HG03175 (cell line): Measurements from ENCODE around the gene ELFN2.

ENCODE experiments used
- ATAC-seq: cut with Tn5 transposase; IDR thresholded peaks from one replicate; pipeline ENCODE4 v1.9.1; 2021; ENCODE audit warnings: mild to moderate bottlenecking, moderate library complexity; ENCODE audit not compliant: unreplicated experiment

Gene ELFN2

DNA sequence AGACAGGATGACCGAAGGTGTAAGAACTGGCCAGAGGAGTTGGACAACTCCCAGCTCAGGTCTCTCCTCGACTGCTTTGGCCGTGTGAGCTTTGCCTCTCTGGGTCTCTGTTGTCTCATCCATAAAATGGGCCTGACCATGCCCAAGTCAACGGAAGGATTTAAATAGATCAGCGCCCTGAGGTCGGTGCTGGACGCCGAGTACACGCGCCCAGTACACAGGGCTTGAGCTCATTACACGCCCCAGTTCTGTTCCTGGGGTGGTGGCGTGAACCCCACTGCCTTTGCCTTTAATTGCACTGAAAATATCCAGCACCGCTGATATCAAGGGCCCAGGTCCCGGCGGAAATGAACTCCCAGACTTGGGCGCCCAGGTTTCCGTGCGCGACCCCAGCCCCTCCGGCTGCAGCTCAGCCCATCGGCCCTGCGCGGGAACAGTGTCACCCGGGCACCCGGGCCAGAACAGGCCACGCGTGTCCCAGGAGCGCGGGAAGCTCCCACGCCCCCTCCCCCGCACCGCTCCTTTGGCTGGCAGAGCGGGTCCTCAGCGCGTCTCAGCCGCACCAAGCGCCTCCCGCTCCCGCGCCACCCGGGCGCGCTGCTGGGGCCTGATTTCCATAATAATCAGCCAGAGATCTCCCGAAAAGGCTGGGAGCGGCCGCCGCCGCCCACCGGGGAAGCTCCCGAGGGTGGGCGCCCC lies 102.8 kb downstream of the ELFN2 start:
- ATAC-seq = no peak

DNA sequence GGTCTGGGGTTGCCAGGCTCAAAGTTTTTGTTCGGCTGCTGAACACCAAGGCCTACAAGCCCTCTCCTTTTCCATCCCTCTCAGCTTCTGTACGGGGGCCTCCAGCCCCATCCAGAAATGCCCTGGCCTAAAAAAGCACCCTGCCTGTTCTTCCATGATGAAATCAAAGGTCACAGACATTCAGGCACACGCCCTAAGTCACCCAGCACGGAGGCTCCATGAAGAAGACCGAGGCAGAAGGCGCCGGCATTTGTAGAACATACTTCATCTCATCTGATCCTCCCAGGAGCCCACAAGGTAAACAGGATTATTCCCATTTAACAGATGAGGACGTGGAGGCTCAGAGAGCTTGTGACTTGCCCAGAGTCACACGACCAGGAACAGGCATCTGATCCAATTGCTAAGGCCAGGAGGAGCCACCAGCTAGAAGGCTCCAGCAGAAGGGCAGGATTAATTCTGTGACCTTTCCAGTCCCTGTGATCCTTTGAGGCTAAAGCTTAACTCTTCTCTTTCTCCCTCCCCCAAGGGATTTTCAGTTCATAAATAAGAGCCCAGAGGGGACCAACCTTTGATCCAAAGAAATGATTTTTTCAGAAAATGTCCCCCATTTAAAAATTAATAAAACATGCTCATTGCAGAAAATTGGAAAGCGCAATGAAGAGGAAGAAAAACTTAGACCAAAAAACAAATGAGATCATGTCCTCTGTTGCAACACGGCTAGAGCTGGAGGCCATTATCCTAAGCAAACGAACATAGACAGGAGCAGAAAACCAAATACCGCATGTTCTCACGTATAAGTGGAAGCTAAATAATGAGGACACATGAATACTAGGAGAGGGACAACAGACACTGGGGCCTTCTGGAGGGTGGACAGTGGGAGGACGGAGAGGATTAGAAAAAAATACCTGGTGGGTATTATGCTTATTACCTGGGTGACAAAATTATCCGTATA lies 106.3 kb downstream of the ELFN2 start:
- no peak for ATAC-seq

DNA sequence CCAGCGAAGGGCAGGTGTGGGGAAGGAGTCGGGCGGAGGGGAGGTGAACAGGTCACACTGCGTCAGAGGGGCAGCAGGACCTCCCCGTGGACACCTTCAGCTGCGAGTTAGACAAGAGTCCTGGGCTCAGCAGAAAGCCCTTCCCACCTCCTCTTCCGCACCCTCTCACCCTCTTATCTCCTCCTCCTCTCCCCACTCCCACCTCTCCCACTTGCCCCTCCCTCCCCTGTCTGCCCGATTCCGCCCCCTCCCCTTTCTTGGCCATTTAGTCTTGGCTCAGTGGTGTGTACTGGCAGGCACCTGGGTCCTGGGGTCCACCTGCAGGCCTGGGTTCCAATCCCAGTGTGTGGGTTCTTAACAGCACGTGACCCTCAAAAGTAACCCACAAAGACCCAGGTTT lies 107.8 kb downstream of the ELFN2 start:
- ATAC-seq = no peak

DNA sequence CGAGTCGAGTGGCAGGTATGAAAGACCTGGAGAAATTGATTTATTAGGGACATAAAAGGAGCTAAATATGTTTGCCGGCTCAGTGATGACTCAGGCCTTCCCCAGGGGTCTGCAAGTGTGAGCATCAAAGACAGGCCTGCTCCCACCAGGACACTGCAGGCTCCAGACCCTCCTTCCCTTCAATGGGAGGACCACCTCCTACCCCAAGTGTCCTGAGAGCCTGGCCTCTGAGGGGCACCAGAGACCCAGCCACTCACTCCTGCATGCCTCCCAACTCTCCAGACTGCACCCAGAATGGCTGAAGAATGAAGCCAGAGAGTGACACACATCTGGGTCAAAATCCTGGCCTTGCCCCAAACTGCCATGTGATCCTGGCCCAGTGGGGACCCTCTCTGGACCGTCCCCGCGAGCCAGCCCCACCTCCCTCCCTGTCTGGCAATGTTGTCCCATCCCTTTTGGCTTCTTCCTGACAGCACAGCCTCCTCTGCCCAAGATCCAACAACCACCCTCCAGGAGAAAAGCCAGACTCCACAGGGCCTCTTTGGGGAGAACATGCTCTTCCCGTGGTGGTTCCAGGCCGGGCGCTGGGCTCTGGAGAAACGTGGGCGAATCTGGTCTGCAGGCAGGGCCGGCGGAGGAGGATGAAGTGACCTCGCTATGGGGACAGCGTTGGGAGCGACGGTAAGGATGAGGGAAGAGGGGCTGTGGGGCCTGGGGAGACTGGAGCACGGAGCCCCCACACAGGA lies 108.7 kb downstream of the ELFN2 start:
- no peak for ATAC-seq
